GM19455 (cell line): Measurements from ENCODE around the gene SAMD11.

Source experiments
- ATAC-seq: cut with Tn5 transposase; IDR thresholded peaks from one replicate; pipeline ENCODE4 v1.9.1; 2021; ENCODE audit not compliant: unreplicated experiment

The SAMD11 gene

DNA sequence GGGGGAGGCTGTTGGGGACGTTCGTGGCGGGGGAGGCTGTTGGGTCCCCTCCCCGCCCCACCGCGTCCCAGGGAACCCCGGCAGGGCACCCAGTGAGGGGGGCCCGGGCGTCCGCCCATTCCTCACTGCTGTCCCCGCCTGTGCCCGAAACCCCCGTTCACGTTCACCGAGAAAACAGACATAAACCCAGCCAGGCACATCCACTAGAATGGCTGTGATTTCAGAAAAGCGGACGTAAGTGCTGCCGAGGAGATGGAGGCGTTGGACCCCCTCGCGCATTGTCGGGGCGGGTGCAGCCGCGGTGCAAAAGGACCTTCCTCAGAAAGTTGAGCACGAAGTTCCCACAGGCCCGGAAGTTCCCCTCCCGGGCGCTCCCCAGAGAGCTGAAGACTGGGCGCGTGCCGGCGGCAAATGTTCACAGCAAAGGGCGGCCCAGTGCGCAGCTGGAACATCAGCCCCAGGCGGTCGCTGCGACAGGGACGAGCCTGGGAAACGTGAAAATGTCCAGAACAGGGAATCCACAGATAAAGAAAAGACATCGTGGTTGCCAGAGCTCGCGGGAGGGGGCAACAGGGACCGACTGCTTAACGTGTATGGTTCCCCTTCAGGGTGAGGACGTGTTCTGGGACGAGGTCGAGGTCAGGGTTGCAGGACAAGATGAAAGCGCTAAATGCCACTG lies 18.5 kb upstream of the SAMD11 start:
- no peak for ATAC-seq

DNA sequence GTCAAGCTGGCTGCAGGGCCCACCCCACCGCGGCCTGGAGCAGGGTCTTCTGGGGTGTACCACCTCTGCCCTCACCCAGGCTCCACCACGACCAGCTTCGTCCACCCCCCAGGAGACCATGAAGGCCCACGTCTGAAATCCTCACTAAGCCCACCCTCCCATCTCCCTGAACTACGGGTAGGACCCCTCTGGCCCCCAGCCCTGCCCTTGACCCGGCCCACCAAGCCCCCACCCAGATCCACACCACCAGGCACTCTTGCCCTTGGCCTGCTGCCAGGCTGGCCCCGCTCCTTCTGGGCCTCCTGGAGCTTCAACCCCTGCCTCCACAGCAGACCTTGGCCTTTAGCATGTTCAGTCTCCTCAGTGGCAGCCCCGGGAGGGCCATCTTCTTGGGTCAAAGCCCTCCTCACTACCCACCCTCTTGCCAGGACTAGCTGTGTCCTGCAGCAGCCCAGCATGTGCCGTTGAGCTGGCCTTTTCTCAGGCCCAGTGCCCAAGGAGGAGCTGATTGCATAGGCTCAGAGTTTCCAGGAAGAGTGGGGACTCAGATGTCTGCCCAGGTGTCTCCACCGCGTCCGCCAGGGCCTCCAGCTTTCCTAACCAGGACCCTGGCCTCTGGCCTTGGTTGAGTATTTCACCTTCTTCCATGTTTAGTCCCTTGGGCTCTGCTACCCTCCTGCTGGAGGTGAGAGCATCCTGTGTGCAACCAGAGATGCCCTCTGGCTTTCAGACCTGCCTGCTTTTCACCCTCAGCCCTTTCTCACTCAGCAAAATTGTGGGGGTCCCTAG lies 17.7 kb upstream of the SAMD11 start:
- ATAC-seq, result no peak

DNA sequence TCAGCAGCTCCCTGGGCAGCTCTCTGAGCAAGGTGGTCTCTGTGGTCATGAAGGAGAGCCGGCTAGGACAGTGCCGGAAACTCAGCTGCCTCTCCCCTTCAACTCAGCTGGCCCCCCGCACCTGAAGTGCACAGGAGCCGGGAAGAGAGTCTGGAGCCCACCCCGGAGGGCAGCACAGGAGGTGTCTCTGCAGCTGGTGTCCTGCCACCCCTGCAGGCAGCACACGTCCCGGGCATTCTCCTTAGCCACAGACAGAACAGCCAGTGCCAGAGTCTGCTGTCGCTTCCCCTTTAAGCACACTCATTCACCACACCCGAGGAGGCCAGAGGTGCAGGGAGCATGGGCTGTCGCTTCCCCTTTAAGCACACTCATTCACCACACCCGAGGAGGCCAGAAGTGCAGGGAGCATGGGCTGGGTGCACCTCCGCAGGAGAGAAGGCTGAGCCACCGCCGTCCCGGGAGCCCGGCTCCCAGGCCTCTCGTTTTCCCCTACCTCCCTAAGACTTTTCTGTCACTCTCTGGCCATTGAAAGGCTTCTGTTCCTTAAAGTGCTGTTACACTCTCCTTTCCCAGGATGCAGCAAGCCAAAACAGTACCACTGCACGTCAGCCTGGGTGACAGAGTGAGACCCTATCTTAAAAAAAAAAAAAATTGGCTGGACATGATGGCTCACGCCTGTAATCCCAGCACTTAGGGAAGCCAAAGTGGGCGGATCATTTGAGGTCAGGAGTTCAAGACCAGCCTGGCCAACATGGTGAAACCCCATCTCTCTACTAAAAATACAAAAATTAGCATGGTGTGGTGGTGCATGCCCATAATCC lies 16.9 kb upstream of the SAMD11 start:
- no peak for ATAC-seq

DNA sequence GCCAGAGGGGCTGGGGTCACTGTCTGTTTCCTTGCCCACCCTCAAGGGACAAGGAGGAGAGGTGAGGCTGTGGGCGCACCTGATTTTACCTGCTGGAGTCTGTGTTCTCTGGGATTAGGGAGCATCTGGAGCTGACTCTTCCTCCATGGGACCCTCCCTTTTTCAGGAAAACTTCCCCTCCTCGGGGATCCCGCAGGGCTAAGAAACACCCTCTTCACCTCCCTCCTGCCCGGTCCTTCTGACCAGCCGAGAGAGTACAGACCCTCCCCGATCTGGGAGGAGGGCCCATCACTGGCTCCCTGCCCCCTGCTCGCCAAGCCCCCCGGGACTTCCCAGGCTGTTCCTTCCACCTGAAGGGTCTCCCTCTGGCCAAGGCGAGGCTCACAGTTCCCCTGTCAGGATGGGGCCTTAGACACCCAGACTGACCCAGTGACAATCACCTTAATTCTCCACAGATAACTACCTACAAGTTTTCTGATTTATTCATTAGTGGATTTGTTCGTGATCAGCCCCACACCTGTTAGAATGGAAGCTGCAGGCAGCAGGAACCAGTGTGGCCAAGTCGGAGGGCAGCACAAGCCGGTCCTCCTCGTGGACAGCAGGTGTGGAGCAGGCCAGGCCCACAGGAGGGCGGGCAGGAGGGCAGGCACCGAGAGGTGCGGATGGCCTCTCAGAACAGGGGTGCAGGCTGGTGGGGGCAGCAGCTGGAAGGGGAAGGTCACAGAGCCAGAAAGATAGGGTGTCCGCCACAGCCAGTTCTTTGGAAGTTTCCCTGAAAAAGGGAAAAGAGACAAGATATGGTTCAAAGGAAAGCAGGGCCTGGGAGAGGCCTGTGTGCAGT lies 15.9 kb upstream of the SAMD11 start:
- no peak for ATAC-seq

DNA sequence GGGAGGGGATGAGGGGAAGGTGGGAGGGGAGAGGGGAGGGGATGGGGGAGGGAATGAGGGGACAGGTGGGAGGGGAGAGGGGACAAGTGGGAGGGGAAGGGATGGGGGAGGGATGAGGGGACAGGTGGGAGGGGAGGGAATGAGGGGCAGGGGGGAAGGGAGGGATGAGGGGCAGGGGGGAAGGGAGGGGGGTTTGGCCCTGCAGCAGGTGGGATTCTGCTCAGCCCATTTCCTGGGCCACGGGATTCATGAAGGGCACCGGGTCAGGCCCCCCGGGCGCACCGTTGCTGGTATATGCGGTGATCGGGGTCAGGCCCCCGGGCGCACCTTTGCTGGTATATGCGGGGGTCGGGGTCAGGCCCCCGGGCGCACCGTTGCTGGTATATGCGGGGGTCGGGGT lies 15.1 kb upstream of the SAMD11 start:
- no peak for ATAC-seq

DNA sequence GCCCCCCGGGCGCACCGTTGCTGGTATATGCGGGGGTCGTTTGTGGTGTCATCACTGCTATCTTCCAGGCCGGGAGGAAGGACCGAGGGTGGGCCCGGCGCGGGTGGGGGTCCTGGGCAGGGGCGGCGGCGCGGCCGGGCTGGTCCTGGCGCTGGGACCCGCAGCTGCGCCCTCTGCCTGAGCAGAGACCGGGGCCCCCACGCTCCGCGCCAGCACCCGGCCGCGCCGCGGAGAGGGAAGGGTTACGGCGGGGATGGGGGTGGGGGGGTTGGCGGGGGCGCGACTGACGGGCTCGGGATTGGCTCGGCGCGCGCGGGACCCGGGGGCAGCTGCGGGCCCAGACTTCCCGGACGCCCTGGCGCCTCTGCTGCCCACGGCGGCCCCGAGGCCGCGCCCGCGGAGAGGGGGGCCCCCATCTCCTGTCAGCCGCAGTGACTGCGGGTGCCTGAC lies 13.8 kb upstream of the SAMD11 start:
- ATAC-seq, result no peak

DNA sequence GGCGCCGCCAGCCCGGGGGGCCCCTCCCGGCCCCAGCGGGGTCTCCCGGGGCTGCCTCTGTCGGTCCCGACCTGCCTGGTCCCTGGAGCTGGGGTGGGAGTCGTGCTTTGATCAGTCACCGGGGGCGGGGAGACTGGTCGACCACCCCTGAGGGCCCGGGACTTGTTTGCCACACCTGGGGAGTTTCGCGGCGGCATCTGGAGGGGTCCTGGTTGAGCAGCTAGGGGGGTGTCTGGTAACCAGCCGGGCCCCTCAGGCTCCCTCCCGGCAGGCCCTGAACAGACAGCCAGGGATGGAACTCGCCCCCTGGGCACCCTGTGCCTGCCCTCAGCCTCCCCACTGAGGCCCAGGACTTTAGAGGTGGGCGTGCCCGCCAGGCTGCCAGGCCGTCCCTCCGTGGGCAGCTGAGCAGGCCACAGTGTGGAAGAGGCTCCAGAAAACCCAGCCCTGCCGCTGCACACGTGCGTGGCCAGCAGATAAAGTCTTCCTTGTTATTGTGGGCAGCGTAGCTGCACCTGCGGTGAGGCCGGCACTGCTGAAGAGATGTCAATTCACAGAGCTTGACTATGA lies 13.3 kb upstream of the SAMD11 start:
- no peak for ATAC-seq

DNA sequence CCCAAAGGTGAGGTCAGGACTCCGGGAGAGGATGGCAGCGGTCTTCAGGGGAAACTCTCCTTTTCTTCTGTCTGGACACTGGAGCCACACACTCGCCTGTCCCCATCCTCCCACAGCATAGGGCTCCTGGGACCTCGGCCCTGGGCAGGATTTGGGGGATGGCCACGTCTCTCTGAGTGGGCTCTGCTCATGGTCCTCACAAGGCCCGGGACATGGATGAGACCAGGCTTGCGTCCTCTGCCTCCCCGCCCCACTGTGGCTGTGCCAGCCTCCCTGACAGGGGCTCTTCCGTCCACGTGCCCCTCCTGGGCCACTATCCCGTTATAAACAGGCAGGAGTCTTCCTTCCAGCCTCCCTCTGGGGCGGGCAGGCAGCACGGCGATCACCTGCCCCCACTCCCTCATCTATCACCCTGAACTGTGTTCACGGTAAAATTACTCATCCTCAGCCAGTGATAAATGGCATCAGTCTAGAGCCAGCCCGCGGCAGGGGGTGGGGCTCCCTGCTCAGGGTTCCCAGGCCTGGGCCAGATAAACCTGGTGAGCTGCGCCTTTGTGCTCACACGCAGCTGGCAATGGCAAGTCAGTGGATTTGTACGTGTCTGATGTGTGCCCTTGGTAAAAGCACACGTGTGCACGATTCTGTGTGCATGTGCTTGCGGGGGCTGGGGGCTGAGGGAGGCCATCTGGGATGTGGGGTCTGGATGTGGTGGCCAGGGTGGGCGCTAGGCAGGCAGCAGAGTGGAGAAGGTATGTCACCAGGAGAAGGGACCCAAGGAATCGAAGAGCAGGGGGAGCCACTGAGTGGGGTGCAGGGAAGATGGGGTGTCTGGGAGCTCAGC lies 12.6 kb upstream of the SAMD11 start:
- ATAC-seq, result no peak

DNA sequence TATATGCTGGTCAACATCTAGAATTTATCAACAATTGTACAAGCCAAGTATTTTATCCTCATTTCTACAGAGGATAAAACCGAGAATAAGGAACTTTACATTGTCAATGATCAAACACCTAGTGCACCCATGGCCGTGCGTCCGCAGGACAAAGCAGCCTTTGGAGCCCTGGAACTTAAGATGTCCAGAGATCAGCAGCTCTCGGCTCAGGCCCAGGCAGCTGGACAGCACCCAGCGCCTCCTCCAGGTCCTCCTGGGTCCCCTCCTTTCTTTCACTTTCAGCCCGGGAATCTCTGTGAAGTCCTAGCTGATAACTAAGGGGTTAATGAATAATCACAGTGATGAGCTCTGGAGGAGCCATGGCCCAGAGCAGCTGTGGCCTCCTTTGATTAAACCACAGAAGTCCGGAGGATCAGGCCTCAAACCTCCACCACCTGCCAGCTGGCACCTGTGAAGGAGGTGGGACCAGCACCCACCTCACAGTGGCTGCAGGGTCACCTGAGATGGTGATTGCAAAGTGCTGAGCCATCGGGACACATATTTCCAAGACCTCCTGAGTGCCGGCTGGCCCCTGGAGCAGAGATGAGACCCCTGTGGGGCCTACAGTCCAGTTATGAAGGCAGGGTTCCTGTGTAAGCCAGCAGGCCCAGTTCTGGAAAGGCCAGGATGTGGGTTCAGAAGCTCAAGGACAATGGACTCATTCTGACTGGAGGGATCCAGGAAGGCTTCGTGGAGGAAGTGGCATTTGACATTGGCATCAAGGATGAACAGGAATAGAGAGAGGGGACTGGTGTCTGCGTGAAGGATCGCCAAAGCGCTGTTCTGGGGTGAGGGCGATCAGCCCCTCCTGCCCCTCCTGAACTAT lies 11.6 kb upstream of the SAMD11 start:
- ATAC-seq, result no peak

DNA sequence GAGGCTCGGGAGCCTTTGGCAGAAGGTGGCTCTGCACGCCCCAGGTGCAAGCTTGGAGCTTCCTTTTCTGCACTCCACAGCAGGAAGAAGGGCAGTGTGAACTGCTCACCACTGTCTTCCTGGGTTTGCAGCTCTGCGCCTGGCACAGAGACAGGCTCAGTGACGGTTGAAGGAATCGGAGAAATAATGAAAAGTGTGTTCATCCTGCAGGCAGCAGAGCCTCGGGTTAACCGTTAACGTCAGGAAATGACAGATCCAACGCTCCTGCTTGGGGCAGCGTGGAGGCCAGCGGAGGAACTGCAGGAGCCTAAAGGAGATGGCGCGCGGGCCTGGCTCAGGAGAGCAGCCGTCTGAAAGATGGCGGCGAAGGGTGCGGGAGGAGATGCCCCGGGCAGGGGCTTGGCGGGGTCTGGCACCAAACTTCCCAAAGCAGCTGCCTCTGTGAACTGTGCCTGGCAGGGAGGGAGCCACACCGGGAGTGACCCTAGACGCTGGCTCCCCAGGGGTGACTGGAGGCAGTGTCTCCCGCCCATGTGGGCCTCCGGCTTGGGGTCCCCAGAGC lies 10.9 kb upstream of the SAMD11 start:
- ATAC-seq, result no peak

DNA sequence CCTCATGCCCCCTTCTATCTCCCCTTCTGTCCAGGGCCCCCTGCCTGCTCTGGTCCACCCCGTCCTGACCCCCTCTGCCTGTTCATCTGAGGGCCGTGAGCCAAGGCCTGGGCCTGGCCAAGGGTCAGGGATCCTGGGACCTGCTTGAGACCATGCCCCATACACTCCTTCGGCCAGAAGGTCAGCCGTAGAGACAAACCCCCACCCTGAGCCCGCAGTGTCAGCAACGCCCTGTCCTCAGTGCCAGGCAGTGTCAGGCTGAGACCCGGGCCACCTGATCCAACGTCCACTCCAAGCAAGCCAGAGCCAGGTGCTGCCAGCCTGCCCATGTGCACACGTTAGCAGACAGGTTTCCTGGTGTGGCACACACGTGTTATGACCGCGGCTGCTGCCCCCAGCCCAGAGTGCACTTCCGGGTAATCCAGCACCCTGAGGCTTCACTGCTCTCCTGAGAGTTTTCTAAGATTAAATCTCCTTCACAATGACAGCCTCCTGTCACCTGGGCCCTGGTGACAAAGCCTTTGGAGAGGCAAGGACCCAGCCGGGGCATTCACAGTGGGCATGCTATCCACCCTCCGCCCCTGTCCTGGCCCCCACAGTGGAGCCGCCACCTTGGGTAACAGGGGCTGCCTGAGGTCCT lies 10.1 kb upstream of the SAMD11 start:
- ATAC-seq, result no peak

DNA sequence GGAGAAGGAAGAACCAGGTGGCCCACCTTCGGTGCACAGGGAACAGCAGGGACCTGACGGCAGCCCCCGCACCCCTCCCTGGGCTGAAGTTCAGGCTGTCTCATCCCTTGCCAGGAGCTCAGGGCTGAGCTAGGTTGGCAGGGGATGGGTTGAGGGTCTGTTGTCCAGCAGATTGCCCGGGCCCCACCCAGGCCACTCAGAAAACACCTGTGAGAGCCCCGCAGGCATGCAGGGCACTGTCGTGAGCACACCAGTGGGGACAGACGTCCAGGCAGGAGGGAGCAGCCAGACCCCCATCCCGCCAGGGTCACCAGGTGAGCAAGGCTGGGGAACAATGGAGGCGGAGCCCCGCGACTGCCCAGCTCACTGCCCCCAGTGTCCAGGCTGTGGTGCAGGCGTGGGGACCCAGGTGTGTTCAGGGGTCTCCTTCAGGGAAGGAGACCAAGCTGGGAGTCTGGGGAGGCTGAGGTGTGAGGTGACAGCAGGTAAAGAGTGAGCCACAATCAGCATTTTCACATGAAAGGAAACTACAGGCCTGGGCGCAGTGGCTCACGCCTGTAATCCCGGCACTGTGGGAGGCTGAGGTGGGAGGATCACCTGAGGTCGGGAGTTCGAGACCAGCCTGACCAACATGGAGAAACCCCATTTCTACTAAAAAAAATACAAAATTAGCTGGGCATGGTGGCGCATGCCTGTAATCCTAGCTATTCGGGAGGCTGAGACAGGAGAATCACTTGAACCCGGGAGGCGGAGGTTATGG lies 9.4 kb upstream of the SAMD11 start:
- no peak for ATAC-seq

DNA sequence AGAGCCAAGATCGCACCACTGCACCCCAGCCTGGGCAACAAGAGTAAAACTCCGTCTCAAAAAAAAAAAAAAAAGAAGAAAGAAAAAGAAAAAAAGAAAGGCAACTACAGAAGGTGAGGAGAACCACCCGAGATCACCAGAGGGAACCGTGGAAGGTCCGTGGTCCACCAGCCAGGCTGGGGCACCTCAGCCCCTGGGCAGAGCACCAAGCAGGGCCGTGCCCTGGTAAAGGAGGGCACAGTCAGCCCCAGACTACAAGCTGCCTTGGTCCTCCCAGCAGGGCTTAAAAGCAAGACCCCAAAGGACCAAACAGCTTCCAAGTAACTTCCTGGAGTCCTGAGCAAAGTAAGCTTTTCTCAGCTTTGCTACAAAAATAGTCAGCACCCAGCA lies 8.8 kb upstream of the SAMD11 start:
- no peak for ATAC-seq

DNA sequence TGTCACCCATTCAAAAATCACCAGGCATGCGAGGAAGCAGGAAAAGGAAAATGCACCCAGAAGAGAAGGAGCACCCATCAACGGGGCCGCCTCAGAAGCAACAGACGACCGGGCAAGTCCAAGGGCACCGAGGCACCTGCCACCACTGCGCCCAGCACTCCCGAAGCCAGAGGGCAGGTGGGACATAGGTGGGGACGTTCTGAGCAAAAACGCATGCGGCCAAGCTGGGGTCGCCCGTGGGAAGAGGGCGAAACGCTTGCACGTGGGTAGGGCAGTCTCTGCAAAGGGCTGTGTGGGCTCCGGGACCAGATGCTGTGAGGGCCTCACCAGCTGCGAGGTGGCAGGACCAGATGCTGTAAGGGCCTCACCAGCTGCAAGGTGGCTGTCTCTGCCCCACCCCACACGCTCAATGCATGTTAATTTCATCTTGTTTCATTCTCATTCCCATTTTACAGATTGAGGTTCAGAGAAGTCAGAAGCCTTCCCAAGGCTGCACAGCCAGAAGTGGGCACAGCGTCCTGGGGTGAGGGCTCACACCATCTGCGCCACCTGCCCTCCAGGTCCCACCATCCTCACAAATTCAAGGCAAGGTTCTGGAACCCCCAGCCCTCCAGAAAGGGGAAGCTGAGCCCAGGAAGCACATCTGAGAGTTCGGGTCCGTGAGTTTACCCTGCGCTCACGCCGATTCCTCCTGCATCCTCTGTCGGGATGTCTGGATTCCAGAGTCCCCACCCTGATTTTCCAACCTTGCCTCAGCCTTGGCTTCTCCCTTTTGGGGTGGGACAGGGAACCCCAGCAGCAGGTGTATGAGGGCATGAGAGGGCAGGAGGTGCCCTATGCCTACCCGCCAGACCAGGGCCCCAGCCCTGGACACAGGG lies 8.2 kb upstream of the SAMD11 start:
- ATAC-seq, result no peak

DNA sequence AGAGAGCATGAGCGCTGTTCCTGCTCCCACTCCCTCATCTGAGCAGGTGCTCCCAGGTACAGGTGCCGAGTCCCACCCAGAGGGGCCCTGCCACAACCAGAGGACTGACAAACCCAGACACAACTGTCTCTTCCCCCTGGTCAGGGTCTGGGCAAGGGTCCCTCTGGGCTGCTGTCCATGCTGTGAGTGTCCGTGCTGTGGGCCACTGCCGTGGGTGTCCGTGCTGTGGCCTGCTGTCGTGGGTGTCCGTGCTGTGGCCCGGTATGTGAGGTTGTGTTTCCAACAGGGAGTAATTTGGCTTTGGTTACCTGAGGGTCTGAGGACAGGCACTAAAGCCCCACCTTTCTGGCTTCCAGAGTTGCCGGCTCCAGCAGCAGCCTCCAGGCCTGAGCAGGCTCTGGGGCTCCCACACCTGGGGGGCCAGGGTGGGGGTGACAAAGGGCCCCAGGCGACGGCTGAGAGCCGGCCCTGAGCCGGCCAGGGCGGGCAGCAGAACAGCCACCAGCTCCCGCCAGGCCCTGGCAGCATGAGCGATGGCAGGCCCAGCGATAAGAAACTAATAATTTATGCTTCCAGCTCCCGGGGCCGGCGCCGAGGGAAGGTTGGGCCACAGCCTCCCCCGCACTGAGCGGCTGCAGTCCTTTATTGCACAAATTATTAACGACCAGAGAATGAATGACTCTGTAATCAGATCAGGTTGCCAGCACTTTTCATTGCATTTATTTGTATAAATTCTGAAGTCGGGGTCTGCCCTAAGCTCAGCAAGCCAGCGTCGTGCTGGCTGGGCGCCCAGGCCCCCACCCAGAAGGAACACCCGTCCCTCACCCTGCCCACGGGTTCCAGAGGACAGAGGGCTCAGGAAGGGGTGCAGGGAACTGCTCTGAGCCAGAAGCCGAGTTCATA lies 7.3 kb upstream of the SAMD11 start:
- no peak for ATAC-seq
